GM12878 (cell line): ENCODE results near the gene FBXW9. TPM values are rescaled to one million over a fixed set of nuclear protein-coding genes. Genes with fewer than 3 reads are reported as not detected.
A peak's percentile ranks its signal among the peaks of the same experiment; 100 is the strongest.

ENCODE experiments used
- ATF7 ChIP-seq: fragments of 450-650 bp; IDR thresholded peaks from 2 replicates; pipeline ENCODE4 v1.6.1; 2016; ENCODE audit warnings: low read depth, mild to moderate bottlenecking
- BCL11A ChIP-seq: IDR thresholded peaks from 2 replicates; pipeline ENCODE4 v1.6.1; 2011; ENCODE audit warnings: low read depth, low read length
- BHLHE40 ChIP-seq, 2 experiments: fragments of 450-650 bp in 1 of 2; IDR thresholded peaks; 2 replicates each; pipeline ENCODE4 v1.6.1; 2011 to 2017; ENCODE audit warnings: low read depth in 2 of 2, borderline replicate concordance in 1 of 2, improper control_type of control experiment in 1 of 2, low read length in 1 of 2, mild to moderate bottlenecking in 1 of 2
- MEF2A ChIP-seq: IDR thresholded peaks from 2 replicates; pipeline ENCODE4 v1.6.1; 2011; ENCODE audit warnings: low read depth, mild to moderate bottlenecking, low read length, moderate library complexity; ENCODE audit not compliant: insufficient read depth
- MXI1 ChIP-seq: fragments of 150-350 bp; IDR thresholded peaks from 2 replicates; pipeline ENCODE4 v1.6.1; 2011; ENCODE audit warnings: low read depth, mild to moderate bottlenecking, inconsistent platforms, low read length, improper control_type of control experiment
- NKRF ChIP-seq: fragments of 450-650 bp; conservative IDR thresholded peaks from 2 replicates; pipeline ENCODE4 v1.6.1; 2017; ENCODE audit warnings: mild to moderate bottlenecking, moderate library complexity
- PML ChIP-seq: IDR thresholded peaks from 2 replicates; pipeline ENCODE4 v1.6.1; 2012; ENCODE audit warnings: low read length, inconsistent platforms
- PRDM15 ChIP-seq: fragments of 450-650 bp; formaldehyde crosslinking; IDR thresholded peaks from 2 replicates; pipeline ENCODE4 v1.4.0; 2020; ENCODE audit warnings: mild to moderate bottlenecking, moderate library complexity
- SIX5 ChIP-seq: IDR thresholded peaks from 2 replicates; pipeline ENCODE4 v1.6.1; 2011; ENCODE audit warnings: mild to moderate bottlenecking, low read depth, low read length, moderate library complexity; ENCODE audit not compliant: severe bottlenecking
- polyA plus RNA-seq, 11 experiments: library from polyadenylated mRNA; depleted of rRNA in 4 of 11; unstranded in 6 of 11; stranded (reverse) in 5 of 11; fragments of >200 nt; fragmentation: Nextera tagmentation in 4 of 11; fragmentation: Illumina TruSeq in 1 of 11; extraction: Ambion mirVana in 4 of 11; extraction: Trizol in 1 of 11; gene quantifications; 1 replicate in 1 of 11; 2 replicates in 10 of 11; pipeline versions ENCODE4 v1.2.1 to v1.2.3, GENCODE V29; 2011 to 2016; ENCODE audit warnings: inconsistent platforms in 2 of 11, missing spikeins in 2 of 11, low read depth in 1 of 11
- total RNA-seq, 4 experiments: library from RNA; depleted of rRNA in 3 of 4; stranded (reverse); fragments of >200 nt in 3 of 4; fragmentation: Illumina TruSeq in 1 of 4; extraction: Trizol in 1 of 4; gene quantifications; 2 replicates each; pipeline versions ENCODE4 v1.2.1 to v1.2.3, GENCODE V29; 2013 to 2021
- TF ChIP-seq, protein P1 (sequence below): fragments of 450-650 bp; IDR thresholded peaks from 2 replicates; pipeline ENCODE4 v1.6.1; 2017; ENCODE audit warnings: antibody characterized with exemption, mild to moderate bottlenecking, moderate library complexity
- TF ChIP-seq, protein P2 (sequence below): IDR thresholded peaks from 2 replicates; pipeline ENCODE4 v1.6.1; 2012; ENCODE audit warnings: low read depth, low read length, improper control_type of control experiment
- TF ChIP-seq, protein P3 (sequence below): IDR thresholded peaks from 2 replicates; pipeline ENCODE4 v1.6.1; 2011; ENCODE audit warnings: borderline replicate concordance, low read depth, mild to moderate bottlenecking, moderate library complexity, low read length; ENCODE audit not compliant: insufficient read depth, poor library complexity, severe bottlenecking
- TF ChIP-seq, protein P4 (sequence below): IDR thresholded peaks from 2 replicates; pipeline ENCODE4 v1.6.1; 2012; ENCODE audit warnings: low read depth, low read length, improper control_type of control experiment

Gene FBXW9
- total and polyA plus RNA-seq, 10 of the 15 experiments (the other 5 are each of a cell fraction or from before 2014, with no cell fraction given): 0.21 to 14.8 (median 7.3) TPM

- TF ChIP-seq, protein P1, sequence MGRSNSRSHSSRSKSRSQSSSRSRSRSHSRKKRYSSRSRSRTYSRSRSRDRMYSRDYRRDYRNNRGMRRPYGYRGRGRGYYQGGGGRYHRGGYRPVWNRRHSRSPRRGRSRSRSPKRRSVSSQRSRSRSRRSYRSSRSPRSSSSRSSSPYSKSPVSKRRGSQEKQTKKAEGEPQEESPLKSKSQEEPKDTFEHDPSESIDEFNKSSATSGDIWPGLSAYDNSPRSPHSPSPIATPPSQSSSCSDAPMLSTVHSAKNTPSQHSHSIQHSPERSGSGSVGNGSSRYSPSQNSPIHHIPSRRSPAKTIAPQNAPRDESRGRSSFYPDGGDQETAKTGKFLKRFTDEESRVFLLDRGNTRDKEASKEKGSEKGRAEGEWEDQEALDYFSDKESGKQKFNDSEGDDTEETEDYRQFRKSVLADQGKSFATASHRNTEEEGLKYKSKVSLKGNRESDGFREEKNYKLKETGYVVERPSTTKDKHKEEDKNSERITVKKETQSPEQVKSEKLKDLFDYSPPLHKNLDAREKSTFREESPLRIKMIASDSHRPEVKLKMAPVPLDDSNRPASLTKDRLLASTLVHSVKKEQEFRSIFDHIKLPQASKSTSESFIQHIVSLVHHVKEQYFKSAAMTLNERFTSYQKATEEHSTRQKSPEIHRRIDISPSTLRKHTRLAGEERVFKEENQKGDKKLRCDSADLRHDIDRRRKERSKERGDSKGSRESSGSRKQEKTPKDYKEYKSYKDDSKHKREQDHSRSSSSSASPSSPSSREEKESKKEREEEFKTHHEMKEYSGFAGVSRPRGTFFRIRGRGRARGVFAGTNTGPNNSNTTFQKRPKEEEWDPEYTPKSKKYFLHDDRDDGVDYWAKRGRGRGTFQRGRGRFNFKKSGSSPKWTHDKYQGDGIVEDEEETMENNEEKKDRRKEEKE: no peak
- TF ChIP-seq ATF7: peak; percentile 31; the same call in 1 of the 2 replicates
- TF ChIP-seq SIX5: peak; percentile 68
- TF ChIP-seq, protein P2, sequence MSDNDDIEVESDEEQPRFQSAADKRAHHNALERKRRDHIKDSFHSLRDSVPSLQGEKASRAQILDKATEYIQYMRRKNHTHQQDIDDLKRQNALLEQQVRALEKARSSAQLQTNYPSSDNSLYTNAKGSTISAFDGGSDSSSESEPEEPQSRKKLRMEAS: peak; percentile 83
- TF ChIP-seq PML: peak; percentile 91
- no peak for TF ChIP-seq PRDM15 (CRISPR knock-in tag)
- peak in 1 of 2 experiments; percentile 30; a peak in 1 of 4 replicates for TF ChIP-seq BHLHE40 (IDR thresholded peaks at IDR 0.05; ENCODE audit: borderline replicate concordance in 1 of 2, low read depth in 2 of 2, low read length in 1 of 2)
- TF ChIP-seq, protein P3, sequence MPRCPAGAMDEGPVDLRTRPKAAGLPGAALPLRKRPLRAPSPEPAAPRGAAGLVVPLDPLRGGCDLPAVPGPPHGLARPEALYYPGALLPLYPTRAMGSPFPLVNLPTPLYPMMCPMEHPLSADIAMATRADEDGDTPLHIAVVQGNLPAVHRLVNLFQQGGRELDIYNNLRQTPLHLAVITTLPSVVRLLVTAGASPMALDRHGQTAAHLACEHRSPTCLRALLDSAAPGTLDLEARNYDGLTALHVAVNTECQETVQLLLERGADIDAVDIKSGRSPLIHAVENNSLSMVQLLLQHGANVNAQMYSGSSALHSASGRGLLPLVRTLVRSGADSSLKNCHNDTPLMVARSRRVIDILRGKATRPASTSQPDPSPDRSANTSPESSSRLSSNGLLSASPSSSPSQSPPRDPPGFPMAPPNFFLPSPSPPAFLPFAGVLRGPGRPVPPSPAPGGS: peak; percentile 96
- TF ChIP-seq MXI1: peak; percentile 99
- TF ChIP-seq, protein P4, sequence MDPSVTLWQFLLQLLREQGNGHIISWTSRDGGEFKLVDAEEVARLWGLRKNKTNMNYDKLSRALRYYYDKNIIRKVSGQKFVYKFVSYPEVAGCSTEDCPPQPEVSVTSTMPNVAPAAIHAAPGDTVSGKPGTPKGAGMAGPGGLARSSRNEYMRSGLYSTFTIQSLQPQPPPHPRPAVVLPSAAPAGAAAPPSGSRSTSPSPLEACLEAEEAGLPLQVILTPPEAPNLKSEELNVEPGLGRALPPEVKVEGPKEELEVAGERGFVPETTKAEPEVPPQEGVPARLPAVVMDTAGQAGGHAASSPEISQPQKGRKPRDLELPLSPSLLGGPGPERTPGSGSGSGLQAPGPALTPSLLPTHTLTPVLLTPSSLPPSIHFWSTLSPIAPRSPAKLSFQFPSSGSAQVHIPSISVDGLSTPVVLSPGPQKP: peak; percentile 90
- TF ChIP-seq BCL11A: peak; percentile 10; the same call in 1 of the 2 replicates
- TF ChIP-seq NKRF: peak; percentile 99
- peak; percentile 65; the same call in 1 of the 2 replicates for TF ChIP-seq MEF2A
Measured at GRCh38 chr19:12696366-12697335, at the start of gene FBXW9 (continued).
